Nephron (organoid): Measurements from ENCODE around the gene GPR89A.
A peak's percentile ranks its signal among the peaks of the same experiment; 100 is the strongest.
"Not testable (repeated sequence)": the region's sequence is repeated elsewhere in the genome, so short reads cannot be mapped to it uniquely, and the experiment has no call there.

Experiments used
- H3K27ac Mint-ChIP-seq, 3 experiments: 2 replicates each; pipeline ENCODE4 v1.8.0; 2020; ENCODE audit warnings: mixed read lengths in 3 of 3, mild to moderate bottlenecking in 2 of 3, moderate library complexity in 1 of 3
- H3K27me3 Mint-ChIP-seq: 2 replicates; pipeline ENCODE4 v1.8.0; 2021; ENCODE audit warnings: low read depth, mild to moderate bottlenecking, moderate library complexity, mixed read lengths
- H3K36me3 Mint-ChIP-seq: 2 replicates; pipeline ENCODE4 v1.8.0; 2020; ENCODE audit warnings: low read depth, mixed read lengths
- H3K4me1 Mint-ChIP-seq: 2 replicates; pipeline ENCODE4 v1.8.0; 2020; ENCODE audit warnings: mixed read lengths
- H3K4me3 Mint-ChIP-seq, 3 experiments: 2 replicates each; pipeline ENCODE4 v1.8.0; 2020; ENCODE audit warnings: mild to moderate bottlenecking in 3 of 3, mixed read lengths in 3 of 3, moderate library complexity in 2 of 3
- H3K9me3 Mint-ChIP-seq: 2 replicates; pipeline ENCODE4 v1.8.0; 2020; ENCODE audit warnings: mixed read lengths
- TF ChIP-seq, protein P1 (sequence below), 3 experiments: fragments of 200-600 bp; sonication (generic); IDR thresholded peaks; one replicate each; pipeline ENCODE4 v1.5.0; 2021; ENCODE audit warnings: antibody characterized with exemption in 3 of 3; ENCODE audit not compliant: unreplicated experiment in 3 of 3

GPR89A gene

DNA sequence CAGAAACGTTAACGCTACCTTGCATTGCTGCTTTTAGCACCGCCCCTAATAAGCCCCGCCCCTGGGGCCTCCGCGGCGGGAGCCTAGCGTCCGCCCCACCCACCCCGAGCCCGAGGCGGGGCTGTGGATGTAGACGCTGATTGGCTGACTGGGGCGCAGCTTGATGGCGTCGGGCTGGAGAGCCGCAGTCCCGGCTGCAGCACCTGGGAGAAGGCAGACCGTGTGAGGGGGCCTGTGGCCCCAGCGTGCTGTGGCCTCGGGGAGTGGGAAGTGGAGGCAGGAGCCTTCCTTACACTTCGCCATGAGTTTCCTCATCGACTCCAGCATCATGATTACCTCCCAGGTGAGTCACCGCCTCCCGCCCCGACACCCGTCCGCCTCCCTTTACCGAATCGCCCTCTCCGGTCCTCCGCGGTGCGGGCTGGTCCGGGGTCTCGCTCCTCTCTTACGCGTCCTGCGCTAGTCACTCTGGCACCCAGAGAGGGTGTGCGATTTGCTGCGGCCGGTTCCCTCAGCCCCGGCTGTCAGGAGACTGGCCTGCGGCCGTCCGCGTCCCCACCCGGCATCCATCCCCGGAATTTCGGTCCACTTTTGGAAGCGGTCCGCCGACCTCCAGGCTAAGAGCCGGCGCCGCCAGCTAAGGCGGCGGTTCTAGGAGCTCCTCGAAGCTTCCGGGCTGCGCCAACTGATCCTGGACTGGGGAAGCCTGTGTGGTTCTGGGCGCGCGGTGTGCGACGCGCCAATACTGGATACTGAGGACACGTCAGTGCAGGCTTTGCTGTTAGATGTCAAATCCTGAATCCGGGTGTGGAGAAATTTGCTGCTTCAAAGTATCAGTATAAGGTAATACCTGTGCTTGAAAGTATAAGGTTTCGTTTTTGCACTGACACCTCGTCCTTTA lies at the start of gene GPR89A:
GPR89A (plus strand) TSS at position 156 of the 901 bp plus-strand sequence; CDS start at position 302, 146 bp downstream.
- peaks cover 14% of the 10 kb centered on the region for H3K4me1 Mint-ChIP-seq
- H3K27me3 Mint-ChIP-seq, H3K9me3 Mint-ChIP-seq, H3K36me3 Mint-ChIP-seq: not testable (repeated sequence)
- peak within 1 kb of the TSS in 2 of 3 experiments; percentile 78 to 79 for H3K27ac Mint-ChIP-seq
- peak within 1 kb of the TSS; percentile 90 to 91 (median 91) for H3K4me3 Mint-ChIP-seq

DNA sequence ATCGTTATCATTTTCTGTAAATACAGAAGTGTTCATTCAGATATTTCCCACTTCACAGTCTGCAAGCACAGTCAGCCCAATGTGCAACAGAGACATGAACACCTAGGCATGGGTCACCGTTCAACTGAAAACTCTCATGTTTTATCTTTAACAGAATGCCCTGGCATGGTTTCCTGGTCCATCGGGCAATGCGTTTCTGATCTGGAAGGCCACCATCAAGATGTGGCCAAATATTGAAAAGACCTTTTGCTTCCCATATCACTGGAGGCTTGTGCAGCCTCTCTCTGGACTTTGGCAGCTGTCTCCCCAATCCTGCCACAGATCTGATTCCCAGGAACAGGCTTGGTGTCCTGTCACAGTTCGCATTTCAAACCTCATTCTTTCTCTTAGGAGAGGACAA lies 21.0 kb upstream of the GPR89A start:
- H3K27me3 Mint-ChIP-seq, H3K36me3 Mint-ChIP-seq, H3K4me3 Mint-ChIP-seq, H3K9me3 Mint-ChIP-seq, H3K4me1 Mint-ChIP-seq, H3K27ac Mint-ChIP-seq: not testable (repeated sequence)

DNA sequence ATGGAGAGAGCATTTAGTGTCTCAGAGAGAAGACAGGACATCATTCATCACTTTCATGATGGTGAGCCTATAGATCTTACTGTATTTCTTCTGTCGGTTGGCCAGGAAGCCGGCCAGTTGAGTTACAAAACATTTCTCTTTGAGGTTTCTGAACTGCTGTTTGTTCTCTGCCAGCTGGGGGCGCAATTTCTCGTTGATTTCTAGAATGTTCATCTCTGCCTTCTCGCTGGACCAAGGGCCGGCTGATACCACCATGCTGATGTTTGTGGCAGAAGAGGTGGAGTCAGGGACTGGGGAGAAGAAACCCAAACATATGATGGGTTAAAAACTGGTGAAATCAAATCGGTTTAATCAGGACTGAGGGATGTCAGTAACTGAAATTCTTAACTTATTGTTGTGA lies 17.0 kb upstream of the GPR89A start:
- not testable (repeated sequence) for H3K36me3 Mint-ChIP-seq, H3K9me3 Mint-ChIP-seq, H3K27ac Mint-ChIP-seq, H3K27me3 Mint-ChIP-seq, H3K4me3 Mint-ChIP-seq, H3K4me1 Mint-ChIP-seq
- TF ChIP-seq, protein P1, sequence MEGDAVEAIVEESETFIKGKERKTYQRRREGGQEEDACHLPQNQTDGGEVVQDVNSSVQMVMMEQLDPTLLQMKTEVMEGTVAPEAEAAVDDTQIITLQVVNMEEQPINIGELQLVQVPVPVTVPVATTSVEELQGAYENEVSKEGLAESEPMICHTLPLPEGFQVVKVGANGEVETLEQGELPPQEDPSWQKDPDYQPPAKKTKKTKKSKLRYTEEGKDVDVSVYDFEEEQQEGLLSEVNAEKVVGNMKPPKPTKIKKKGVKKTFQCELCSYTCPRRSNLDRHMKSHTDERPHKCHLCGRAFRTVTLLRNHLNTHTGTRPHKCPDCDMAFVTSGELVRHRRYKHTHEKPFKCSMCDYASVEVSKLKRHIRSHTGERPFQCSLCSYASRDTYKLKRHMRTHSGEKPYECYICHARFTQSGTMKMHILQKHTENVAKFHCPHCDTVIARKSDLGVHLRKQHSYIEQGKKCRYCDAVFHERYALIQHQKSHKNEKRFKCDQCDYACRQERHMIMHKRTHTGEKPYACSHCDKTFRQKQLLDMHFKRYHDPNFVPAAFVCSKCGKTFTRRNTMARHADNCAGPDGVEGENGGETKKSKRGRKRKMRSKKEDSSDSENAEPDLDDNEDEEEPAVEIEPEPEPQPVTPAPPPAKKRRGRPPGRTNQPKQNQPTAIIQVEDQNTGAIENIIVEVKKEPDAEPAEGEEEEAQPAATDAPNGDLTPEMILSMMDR (IDR thresholded peaks at IDR 0.05; ENCODE audit: unreplicated experiment in 3 of 3), result peak in 1 of 3 experiments; percentile 26

DNA sequence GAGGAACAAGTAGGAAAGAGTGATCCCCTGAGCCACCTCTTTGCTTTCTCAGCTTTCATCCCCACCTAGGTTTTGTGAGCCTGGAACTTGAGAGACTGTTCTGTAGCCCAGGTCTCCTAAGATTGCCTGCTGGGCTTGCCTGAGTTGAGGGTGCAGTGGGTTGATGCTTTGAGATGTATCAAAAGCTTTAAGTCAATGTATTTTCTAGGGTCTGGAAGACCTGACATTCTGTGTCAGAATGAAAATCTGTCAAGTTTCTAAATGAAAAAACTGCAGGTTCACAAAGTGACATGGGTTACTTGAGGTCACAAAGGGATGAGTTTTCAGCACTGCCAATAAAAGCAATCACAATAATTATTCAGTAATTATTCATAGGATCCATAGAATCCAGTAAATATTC lies 15.4 kb upstream of the GPR89A start:
- not testable (repeated sequence) for H3K27me3 Mint-ChIP-seq, H3K36me3 Mint-ChIP-seq, H3K4me1 Mint-ChIP-seq, H3K27ac Mint-ChIP-seq, H3K9me3 Mint-ChIP-seq, H3K4me3 Mint-ChIP-seq

DNA sequence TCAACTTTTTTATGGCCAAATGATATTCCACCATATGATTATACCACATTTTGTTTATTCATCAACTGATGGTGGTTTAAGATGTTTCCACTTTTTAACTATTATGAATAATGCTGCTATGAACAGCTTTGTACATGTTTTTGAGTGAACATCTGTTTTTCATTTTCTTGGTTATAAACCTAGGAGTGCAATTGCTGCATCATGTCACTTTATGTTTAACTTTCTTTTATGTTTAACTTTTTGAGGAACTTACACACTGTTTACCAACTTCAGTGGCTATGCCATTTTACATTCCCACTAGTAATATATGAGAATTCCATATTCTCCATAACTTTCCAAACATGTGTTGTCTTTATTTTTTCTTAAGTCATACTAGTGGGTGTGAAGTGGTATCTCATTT lies 12.4 kb upstream of the GPR89A start:
- H3K9me3 Mint-ChIP-seq, H3K36me3 Mint-ChIP-seq, H3K4me3 Mint-ChIP-seq, H3K27ac Mint-ChIP-seq, H3K4me1 Mint-ChIP-seq, H3K27me3 Mint-ChIP-seq: not testable (repeated sequence)

DNA sequence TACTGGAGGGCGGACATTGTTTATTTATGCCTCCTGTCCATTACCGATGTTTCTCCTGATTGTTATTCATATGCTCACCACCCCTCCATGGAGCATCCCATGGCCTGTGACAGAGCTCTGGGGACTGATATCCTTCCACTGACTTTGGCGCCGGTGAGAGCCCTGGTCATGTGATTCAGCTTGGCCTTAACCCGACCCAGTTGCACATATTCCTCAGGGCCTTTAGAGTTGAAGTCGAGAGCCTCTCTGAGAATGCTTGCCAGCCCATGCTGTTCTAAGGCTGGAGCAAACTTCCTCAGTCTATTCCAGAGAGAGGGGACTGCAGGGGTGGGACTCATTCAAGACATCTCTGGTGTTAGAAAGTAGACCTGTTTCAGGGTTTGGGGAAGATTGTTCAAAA lies 11.6 kb upstream of the GPR89A start:
- not testable (repeated sequence) for H3K4me1 Mint-ChIP-seq, H3K9me3 Mint-ChIP-seq, H3K36me3 Mint-ChIP-seq, H3K27ac Mint-ChIP-seq, H3K4me3 Mint-ChIP-seq, H3K27me3 Mint-ChIP-seq

DNA sequence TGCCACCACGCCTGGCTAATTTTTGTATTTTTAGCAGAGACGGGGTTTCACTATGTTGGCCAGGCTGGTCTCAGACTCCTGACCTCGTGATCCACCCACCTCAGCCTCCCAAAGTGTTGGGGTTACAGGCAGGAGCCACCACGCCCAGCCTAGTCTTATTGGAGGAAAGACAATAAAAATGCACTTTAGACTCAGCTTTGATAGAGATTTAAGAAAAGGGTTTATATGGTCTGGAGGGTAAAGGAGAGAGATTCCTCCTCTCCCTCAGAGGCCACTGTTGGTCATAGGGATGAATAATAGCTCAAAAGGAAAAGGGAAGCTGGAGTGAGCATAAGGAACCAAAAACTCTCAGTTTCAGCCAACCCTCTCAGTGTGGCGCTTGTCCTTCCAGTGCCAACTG lies 8.4 kb upstream of the GPR89A start:
- H3K27me3 Mint-ChIP-seq, H3K27ac Mint-ChIP-seq, H3K36me3 Mint-ChIP-seq, H3K4me3 Mint-ChIP-seq, H3K9me3 Mint-ChIP-seq, H3K4me1 Mint-ChIP-seq: not testable (repeated sequence)

DNA sequence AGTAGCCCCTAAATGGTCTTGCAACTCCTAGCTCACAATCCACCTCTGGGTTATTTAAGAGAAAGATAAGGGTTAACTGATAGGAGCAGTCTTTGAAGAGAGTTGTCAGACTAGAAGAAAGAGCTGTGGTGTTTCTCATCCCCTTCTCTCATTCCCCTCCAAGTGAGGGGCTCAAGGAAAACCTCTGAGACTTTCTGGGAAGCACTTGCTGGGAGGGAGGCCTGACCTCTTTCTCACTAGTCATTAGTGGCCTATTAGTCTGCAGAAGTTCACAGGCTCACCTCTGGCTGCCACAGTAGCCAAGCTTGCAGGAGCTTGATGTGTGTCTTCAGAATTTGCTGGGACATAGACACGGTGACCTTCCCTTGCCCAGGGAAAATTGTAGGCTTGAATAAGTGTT lies 6.2 kb upstream of the GPR89A start:
- no peak overlapping the region for H3K4me3 Mint-ChIP-seq
- H3K9me3 Mint-ChIP-seq, result no peaks in the 10 kb centered on the region
- peaks cover 3% of the 10 kb centered on the region for H3K27me3 Mint-ChIP-seq
- no peaks in the 10 kb centered on the region for H3K4me1 Mint-ChIP-seq
- H3K36me3 Mint-ChIP-seq, result no peaks in the 10 kb centered on the region
- no peak overlapping the region for H3K27ac Mint-ChIP-seq
- TF ChIP-seq, protein P1 (IDR thresholded peaks at IDR 0.05; ENCODE audit: unreplicated experiment in 3 of 3), result no peak

DNA sequence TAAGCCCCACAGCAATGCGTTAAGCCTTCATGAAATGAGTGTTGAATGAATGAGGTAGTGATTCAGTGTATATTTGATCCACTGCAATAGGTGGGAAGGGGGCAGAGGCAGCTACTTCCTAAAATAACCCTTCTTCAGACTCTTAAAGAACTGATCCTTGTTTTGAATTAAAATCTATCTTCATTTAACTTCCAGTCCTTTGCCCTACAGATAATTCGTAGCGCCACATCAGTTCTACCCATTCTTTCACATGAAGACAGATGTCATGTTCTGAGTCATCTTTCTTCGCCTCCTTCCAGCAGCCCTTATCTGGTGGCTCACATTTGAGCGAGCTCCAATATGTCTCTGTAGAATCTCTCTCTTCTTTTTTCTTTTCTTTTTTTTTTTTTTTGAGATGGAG lies 948 bp upstream of the GPR89A start:
- H3K27me3 Mint-ChIP-seq, H3K36me3 Mint-ChIP-seq, H3K9me3 Mint-ChIP-seq, H3K4me3 Mint-ChIP-seq, H3K27ac Mint-ChIP-seq: not testable (repeated sequence)
- H3K4me1 Mint-ChIP-seq, result peaks cover 14% of the 10 kb centered on the region

DNA sequence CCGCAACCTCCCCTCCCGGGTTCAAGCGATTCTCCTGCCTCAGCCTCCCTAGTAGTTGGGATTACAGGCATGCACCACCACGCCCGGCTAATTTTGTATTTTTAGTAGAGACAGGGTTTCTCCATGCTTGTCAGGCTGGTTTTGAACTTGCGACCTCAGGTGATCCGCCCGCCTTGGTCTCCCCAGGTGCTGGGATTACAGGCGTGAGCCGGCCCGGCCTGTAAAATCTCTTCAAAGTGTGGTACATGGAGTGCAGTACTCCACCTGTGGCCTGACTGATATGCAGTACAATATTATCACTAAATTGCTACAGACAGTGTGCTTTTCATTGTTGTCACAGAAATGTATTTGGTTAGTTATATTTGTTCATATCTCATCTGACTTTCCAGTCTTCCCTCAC lies 499 bp upstream of the GPR89A start:
- not testable (repeated sequence) for H3K27me3 Mint-ChIP-seq, H3K27ac Mint-ChIP-seq, H3K4me3 Mint-ChIP-seq, H3K9me3 Mint-ChIP-seq, H3K36me3 Mint-ChIP-seq
- H3K4me1 Mint-ChIP-seq, result peaks cover 14% of the 10 kb centered on the region

DNA sequence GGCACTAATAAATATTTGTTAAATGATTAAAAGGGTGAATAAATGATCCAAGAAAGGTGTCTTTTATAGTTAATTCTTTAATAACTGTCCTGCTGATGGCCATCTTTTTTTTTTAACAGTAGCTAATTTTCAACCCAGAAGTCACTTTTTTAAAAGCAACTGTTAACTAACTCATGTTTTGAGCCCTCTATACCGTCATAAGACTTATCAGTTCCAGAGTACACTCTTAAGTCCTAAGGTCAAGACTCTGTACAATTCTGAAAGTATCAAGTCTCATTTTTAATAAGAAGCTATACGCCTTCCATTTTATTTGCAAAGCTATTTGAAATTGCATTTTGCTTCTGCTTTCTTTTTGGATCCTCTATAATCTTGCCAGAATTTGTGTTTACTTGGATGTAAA lies 3.0 kb downstream of the GPR89A start:
- peaks cover 14% of the 10 kb centered on the region for H3K4me1 Mint-ChIP-seq
- H3K27me3 Mint-ChIP-seq, H3K9me3 Mint-ChIP-seq, H3K36me3 Mint-ChIP-seq: not testable (repeated sequence)
- peak overlapping the region in 1 of 3 experiments; percentile 22 for H3K27ac Mint-ChIP-seq
- H3K4me3 Mint-ChIP-seq, result peak overlapping the region in 1 of 3 experiments; percentile 56

DNA sequence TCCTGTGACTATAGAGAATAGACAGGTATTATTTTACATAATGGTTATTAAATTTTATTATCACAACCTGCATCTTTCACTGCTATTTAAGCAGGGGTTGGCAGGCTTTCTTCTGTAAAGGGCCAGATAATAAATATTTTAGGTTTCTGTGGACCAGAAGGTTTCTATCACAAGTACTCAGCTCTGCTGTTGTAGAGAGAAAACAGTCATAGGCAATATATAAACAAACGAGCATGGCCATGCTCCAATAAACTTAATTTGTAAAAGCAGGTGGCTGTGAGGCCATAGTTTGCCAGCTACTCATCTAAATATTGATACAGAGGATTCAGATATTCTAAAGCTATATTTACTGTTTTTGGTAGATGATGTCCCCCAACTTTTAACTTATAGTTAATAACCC lies 12.3 kb downstream of the GPR89A start:
- not testable (repeated sequence) for H3K9me3 Mint-ChIP-seq, H3K27ac Mint-ChIP-seq, H3K4me1 Mint-ChIP-seq, H3K36me3 Mint-ChIP-seq, H3K4me3 Mint-ChIP-seq, H3K27me3 Mint-ChIP-seq

DNA sequence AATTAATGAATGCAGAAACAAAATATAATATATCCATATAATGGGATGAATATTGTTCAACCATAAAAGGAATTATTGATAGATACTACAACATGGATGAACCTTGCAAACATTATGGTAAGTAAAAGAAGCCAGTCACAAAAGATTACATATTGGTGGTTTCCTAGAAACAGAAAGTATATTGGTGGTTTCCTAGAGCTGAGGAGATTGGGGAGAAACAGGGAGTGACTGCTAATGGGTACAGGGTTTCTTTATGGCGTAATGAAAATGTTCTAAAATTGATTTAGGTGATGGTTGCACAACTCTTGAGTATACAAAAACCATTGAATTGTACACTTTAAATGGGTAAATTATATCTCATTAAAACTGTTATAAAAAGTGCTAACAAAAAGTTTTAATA lies 14.4 kb downstream of the GPR89A start:
- not testable (repeated sequence) for H3K36me3 Mint-ChIP-seq, H3K4me1 Mint-ChIP-seq, H3K27ac Mint-ChIP-seq, H3K9me3 Mint-ChIP-seq, H3K4me3 Mint-ChIP-seq, H3K27me3 Mint-ChIP-seq
